Activated T-cell treated with anti-CD3 and anti-CD28 coated beads, Interleukin-2, amount 50 U/mL, for 24 hours (primary cell): ENCODE measurements around the gene TFDP2.
A peak's percentile ranks its signal among the peaks of the same experiment; 100 is the strongest.
"Not testable (repeated sequence)": the region's sequence is repeated elsewhere in the genome, so short reads cannot be mapped to it uniquely, and the experiment has no call there.

Source experiments
- DNase-seq: peaks from one replicate; pipeline ENCODE4 v3.0.0-alpha.2; 2020
- H3K27ac Mint-ChIP-seq: 2 replicates; pipeline ENCODE4 v1.8.0; 2020; ENCODE audit warnings: mild to moderate bottlenecking, mixed read lengths
- H3K27me3 Mint-ChIP-seq: 2 replicates; pipeline ENCODE4 v1.8.0; 2020; ENCODE audit warnings: mixed read lengths
- H3K36me3 Mint-ChIP-seq: 2 replicates; pipeline ENCODE4 v1.8.0; 2020; ENCODE audit warnings: low read depth, mixed read lengths
- H3K4me1 Mint-ChIP-seq: 2 replicates; pipeline ENCODE4 v1.8.0; 2020; ENCODE audit warnings: low read depth, mixed read lengths
- H3K4me3 Mint-ChIP-seq: 2 replicates; pipeline ENCODE4 v1.8.0; 2020; ENCODE audit warnings: mild to moderate bottlenecking, moderate library complexity, mixed read lengths
- H3K9me3 Mint-ChIP-seq: 2 replicates; pipeline ENCODE4 v1.8.0; 2020; ENCODE audit warnings: mixed read lengths

The TFDP2 gene

GRCh38 chr3:142029052-142029642 is 120.2 kb downstream of the TFDP2 start:
- H3K36me3 Mint-ChIP-seq, result no peaks in the 10 kb centered on the region
- no peak overlapping the region for H3K4me3 Mint-ChIP-seq
- H3K27ac Mint-ChIP-seq, result peak overlapping the region; percentile 23
- no peak for DNase-seq
- no peaks in the 10 kb centered on the region for H3K27me3 Mint-ChIP-seq
- no peaks in the 10 kb centered on the region for H3K9me3 Mint-ChIP-seq
- H3K4me1 Mint-ChIP-seq, result peaks cover 32% of the 10 kb centered on the region

DNA sequence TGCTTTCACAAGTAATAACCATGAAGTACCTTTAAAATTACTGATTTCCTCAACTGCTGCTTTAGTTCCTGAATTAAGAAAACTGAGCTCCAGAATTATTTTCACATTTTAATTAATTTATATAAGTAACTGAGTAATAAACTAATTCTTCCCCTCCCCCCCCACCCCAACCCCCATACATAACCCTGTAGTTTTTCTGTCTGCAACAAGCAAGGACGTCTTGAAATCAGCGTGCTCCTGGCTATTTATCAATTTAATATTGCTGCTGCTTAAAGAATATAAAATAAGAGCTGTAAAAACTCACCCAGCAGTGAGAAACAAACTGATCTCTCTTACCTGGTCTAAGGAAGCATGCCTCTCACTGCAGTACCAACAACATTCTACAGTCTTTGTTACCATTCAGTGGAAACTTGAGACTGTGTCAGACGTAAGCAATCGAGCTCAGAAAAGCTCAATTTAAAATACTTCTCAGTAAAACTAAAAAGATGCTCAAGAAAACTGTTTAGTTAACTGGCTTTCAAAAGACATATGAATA is 121.0 kb downstream of the TFDP2 start:
- H3K27ac Mint-ChIP-seq, result peak overlapping the region; percentile 69
- no peaks in the 10 kb centered on the region for H3K27me3 Mint-ChIP-seq
- H3K4me3 Mint-ChIP-seq, result peak overlapping the region; percentile 83
- peaks cover 32% of the 10 kb centered on the region for H3K4me1 Mint-ChIP-seq
- no peaks in the 10 kb centered on the region for H3K36me3 Mint-ChIP-seq
- H3K9me3 Mint-ChIP-seq, result no peaks in the 10 kb centered on the region
- DNase-seq, result no peak

DNA sequence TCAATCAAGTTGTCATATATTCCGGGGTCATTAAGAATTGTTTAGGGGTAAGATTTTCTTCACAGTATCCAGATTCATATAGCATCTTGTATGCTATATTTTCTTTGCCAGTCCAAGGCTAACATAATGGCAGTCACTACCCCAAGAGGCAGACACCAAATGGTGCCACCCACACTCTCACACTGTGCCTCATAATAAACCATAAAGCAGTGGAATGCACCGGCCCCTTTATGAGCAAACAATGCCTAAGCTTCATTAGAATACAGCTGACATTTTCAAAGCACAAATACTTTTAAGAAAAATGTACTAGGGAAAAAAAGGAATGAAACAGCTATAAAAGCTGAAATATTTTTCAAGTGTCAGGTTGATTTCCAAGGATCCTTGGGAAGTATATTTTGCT is 121.6 kb downstream of the TFDP2 start:
- Mint-ChIP-seq H3K9me3 (no peaks in the 10 kb centered on the region), H3K4me3 (peak overlapping the region; percentile 83), H3K36me3 (no peaks in the 10 kb centered on the region), H3K27ac (peak overlapping the region; percentile 1), H3K27me3 (no peaks in the 10 kb centered on the region), H3K4me1 (peaks cover 32% of the 10 kb centered on the region)
- DNase-seq, result no peak

- DNase-seq, result no peak
- Mint-ChIP-seq H3K9me3 (no peaks in the 10 kb centered on the region), H3K4me1 (peaks cover 32% of the 10 kb centered on the region), H3K4me3 (peak overlapping the region; percentile 83), H3K27me3 (no peaks in the 10 kb centered on the region), H3K27ac (no peak overlapping the region), H3K36me3 (no peaks in the 10 kb centered on the region)
These were observed 122.0 kb downstream of the TFDP2 start for GRCh38 chr3:142027300-142027699.

DNA sequence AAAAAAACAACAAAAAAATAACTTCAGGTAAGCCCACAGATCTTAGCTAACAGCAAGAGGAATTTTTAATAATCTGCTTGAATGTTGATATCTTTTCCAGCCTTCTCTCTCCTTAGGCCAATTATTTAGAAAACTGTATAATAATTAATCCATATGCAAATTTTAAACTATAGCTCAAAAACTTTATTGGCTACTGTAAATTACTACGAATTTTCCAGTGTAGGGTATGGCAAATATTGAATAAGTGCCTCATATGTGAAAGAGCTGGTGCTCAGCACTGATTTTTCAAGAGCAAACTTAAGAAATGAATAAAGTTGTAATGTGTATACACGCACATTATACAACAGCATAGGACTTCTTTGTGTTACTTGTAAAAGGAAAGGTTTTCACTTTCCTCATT is 123.0 kb downstream of the TFDP2 start:
- no peak overlapping the region for H3K4me3 Mint-ChIP-seq
- no peak for DNase-seq
- no peaks in the 10 kb centered on the region for H3K27me3 Mint-ChIP-seq
- H3K9me3 Mint-ChIP-seq, result no peaks in the 10 kb centered on the region
- H3K4me1 Mint-ChIP-seq, result peaks cover 33% of the 10 kb centered on the region
- no peak overlapping the region for H3K27ac Mint-ChIP-seq
- no peaks in the 10 kb centered on the region for H3K36me3 Mint-ChIP-seq

- Mint-ChIP-seq H3K9me3 (no peaks in the 10 kb centered on the region), H3K27me3 (no peaks in the 10 kb centered on the region), H3K4me3 (no peak overlapping the region), H3K4me1 (peaks cover 26% of the 10 kb centered on the region), H3K27ac (no peak overlapping the region), H3K36me3 (peaks cover 2% of the 10 kb centered on the region)
- DNase-seq, result no peak
These were observed 127.0 kb downstream of the TFDP2 start for GRCh38 chr3:142022381-142022780.

DNA sequence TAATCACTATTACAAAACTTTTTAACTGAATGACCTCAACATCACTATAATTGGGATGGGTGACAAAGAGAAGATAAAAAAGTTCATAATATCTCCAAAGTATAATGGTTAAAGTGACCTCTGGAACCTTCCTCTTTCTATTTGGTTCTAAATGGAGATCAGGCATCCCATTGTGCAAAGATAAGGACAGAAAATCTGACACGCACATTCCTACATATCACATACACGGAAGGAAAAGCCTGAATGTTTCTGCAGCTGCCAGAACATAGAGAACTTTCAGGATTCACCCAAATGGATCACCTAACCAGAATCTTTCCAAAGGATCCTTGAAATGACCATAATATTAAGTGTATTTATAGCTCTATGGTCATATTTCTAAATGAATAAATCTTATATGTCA is 128.2 kb downstream of the TFDP2 start:
- no peak overlapping the region for H3K27ac Mint-ChIP-seq

GRCh38 chr3:142019794-142020320 is 129.5 kb downstream of the TFDP2 start:
- H3K27me3 Mint-ChIP-seq, result no peaks in the 10 kb centered on the region
- no peak overlapping the region for H3K4me3 Mint-ChIP-seq
- H3K27ac Mint-ChIP-seq, result no peak overlapping the region
- no peaks in the 10 kb centered on the region for H3K9me3 Mint-ChIP-seq
- DNase-seq, result no peak
- H3K36me3 Mint-ChIP-seq, result peaks cover 2% of the 10 kb centered on the region
- peaks cover 19% of the 10 kb centered on the region for H3K4me1 Mint-ChIP-seq

More for the DNA sequence above, 128.2 kb downstream of the TFDP2 start:
- Mint-ChIP-seq H3K4me3 (no peak overlapping the region), H3K27me3 (no peaks in the 10 kb centered on the region), H3K4me1 (peaks cover 20% of the 10 kb centered on the region), H3K36me3 (peaks cover 2% of the 10 kb centered on the region), H3K9me3 (no peaks in the 10 kb centered on the region)
- no peak for DNase-seq

DNA sequence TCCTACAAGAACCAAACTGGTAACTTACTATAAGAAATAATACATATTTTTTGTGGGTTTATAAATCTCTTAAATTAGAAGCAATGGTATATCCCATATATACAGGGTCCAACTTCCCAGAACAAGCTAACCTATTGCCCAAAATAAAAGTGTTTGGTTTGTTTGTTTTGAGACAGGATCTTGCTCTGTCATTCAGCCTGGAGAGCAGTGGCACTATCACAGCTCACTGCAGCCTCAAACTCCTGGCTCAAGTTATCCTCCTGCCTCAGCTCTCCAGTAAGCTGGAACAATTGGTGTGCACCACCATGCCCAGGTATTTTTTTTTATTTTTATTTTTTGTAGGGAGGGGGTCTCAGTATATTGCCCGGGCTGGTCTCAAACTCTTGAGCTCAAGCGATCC is 135.4 kb downstream of the TFDP2 start:
- Mint-ChIP-seq H3K4me1 (no peaks in the 10 kb centered on the region), H3K27me3 (no peaks in the 10 kb centered on the region), H3K27ac (no peak overlapping the region), H3K36me3 (no peaks in the 10 kb centered on the region), H3K9me3 (no peaks in the 10 kb centered on the region), H3K4me3 (no peak overlapping the region)
- DNase-seq, result no peak

DNA sequence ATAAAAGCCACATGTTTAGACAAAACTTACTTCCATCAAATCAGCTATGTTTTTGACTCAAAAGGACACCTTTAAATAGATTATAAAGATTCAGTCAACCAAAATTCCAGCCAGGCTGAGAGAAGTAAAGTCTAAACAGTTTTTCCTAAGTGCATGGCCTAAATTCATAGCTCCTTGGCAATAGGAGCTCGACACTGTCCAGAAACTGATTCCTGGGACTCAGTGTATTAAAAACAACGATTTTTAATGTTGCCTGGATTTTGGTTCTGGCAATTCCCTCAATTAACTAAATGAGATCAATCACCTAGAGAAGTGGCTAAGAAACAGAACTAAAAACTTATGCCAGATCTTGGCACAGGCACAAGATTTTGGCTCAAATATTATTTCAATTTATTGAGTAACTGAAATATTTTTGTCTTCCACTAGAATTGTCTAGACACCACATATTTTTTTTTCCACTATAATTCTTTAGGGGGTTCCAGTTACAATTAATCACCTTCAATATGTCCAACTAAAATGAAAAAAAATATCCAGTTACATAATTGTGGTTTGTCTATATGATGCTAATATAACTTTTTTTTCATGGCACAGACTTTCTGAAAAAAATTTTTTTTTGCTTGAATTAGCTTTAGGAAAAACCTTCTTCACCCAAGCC is 135.9 kb downstream of the TFDP2 start:
- H3K4me1 Mint-ChIP-seq, result no peaks in the 10 kb centered on the region
- H3K4me3 Mint-ChIP-seq, result no peak overlapping the region
- no peak for DNase-seq
- no peaks in the 10 kb centered on the region for H3K36me3 Mint-ChIP-seq
- no peak overlapping the region for H3K27ac Mint-ChIP-seq
- H3K27me3 Mint-ChIP-seq, result no peaks in the 10 kb centered on the region
- H3K9me3 Mint-ChIP-seq, result no peaks in the 10 kb centered on the region

DNA sequence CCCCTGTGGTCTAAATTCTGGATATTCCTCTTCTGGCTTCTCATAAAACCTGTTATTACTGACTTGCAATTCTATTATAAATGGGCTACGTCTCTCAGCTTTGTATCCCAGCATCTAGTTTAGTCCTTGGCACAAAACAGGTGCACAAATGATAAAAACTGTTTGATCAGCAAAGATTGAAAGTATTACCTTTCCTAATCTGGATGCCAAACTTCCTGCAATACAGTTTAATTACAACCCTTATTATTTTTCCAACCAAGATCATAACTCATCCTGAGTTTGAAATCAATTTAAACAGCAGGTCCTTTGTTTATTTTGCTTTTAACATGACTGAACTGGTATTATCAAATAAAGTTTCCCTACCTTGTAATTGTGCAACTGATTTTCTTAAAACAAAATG is 140.3 kb downstream of the TFDP2 start:
- Mint-ChIP-seq H3K27me3 (no peaks in the 10 kb centered on the region), H3K27ac (no peak overlapping the region), H3K9me3 (no peaks in the 10 kb centered on the region), H3K36me3 (peaks cover 4% of the 10 kb centered on the region), H3K4me1 (no peaks in the 10 kb centered on the region), H3K4me3 (no peak overlapping the region)
- no peak for DNase-seq

DNA sequence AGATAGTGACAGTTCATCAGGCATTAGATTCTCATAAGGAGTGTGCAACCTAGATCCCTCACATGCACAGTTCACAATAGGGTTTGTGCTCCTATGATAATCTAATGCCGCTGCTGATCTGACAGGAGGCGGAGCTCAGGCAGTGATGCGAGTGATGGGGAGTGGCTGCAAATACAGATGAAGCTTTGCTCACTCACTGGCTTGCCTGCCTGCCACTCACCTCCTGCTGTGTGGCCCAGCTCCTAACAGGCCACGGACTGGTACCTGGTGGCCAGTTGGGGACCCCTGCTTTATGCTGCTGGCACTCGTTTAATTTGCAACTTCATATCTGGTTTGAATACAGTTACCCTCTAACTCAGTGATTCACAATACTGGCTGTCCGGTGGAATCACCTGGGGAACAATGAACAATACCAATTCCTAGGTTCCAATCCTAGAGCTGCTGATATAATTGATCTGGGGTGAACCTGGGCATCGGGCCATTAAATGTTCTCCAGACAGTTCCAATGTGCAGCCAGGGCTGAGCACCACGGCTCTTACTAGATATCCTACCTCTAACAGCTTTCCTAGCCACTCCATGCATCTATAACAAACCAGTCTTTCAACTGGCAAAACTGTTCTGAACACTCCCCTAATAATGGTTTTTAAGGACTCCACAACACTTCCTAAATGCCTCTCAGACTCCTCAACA is 141.5 kb downstream of the TFDP2 start:
- DNase-seq, result no peak
- no peaks in the 10 kb centered on the region for H3K4me1 Mint-ChIP-seq
- peaks cover 4% of the 10 kb centered on the region for H3K36me3 Mint-ChIP-seq
- H3K9me3 Mint-ChIP-seq, result no peaks in the 10 kb centered on the region
- H3K27ac Mint-ChIP-seq, result no peak overlapping the region
- H3K4me3 Mint-ChIP-seq, result no peak overlapping the region
- H3K27me3 Mint-ChIP-seq, result no peaks in the 10 kb centered on the region

- not testable (repeated sequence) for H3K27me3 Mint-ChIP-seq, H3K4me3 Mint-ChIP-seq, H3K27ac Mint-ChIP-seq, H3K9me3 Mint-ChIP-seq, H3K36me3 Mint-ChIP-seq, DNase-seq, H3K4me1 Mint-ChIP-seq
These were observed 144.4 kb downstream of the TFDP2 start for GRCh38 chr3:142004957-142005356.

GRCh38 chr3:142004025-142004424 is 145.3 kb downstream of the TFDP2 start:
- H3K36me3 Mint-ChIP-seq, result peaks cover 4% of the 10 kb centered on the region
- H3K27ac Mint-ChIP-seq, result no peak overlapping the region
- no peak for DNase-seq
- H3K4me1 Mint-ChIP-seq, result no peaks in the 10 kb centered on the region
- no peaks in the 10 kb centered on the region for H3K27me3 Mint-ChIP-seq
- H3K4me3 Mint-ChIP-seq, result no peak overlapping the region
- H3K9me3 Mint-ChIP-seq, result no peaks in the 10 kb centered on the region

- no peaks in the 10 kb centered on the region for H3K4me1 Mint-ChIP-seq
- H3K27ac Mint-ChIP-seq, result no peak overlapping the region
- H3K36me3 Mint-ChIP-seq, result peaks cover 4% of the 10 kb centered on the region
- no peak overlapping the region for H3K4me3 Mint-ChIP-seq
- no peaks in the 10 kb centered on the region for H3K27me3 Mint-ChIP-seq
- no peak for DNase-seq
- H3K9me3 Mint-ChIP-seq, result no peaks in the 10 kb centered on the region
These were observed 146.1 kb downstream of the TFDP2 start for GRCh38 chr3:142003291-142003690.
